ENCODE data around the gene ALG1. TPM values are rescaled to one million over a fixed set of nuclear protein-coding genes. Genes with fewer than 3 reads are reported as not detected.
"Not testable (repeated sequence)": the region's sequence is repeated elsewhere in the genome, so short reads cannot be mapped to it uniquely, and the experiment has no call there.

Gene ALG1
- polyA plus RNA-seq, 1 experiment: 35.4 TPM

DNA sequence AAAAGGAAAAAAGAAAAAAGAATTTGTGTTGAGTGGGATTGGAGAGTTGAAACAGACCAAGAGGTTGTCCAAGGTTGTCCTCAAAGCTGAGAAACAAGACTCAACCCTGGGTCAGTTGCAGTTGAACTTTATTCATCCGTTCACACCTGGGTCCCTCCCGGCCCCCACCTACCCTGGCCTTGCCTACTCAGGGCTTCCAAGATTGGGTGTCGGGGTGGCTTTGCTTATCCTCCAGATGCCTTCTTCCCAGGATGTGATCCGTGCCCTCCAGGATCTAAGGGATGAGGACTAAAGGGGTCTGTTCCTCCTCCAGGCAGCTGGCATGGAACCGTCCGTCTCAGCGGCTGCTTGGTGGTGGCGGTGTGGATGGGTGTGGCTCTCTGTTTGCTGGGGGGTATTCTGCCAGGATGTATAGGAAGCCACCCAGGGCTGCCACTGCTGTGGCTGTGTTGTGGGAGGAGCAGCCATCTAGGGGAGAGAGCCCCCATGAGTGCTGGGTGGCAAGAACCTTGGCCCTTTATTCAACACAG is 27.6 kb upstream of the ALG1 start:
- ChIA-PET POLR2A (no interaction called here), CTCF (no interaction called here)
- no peak for DNase-seq (ENCODE audit: low read depth, low spot score)
- H3K4me3 ChIP-seq (ENCODE audit: low read depth, low read length): no peak overlapping the region
- no peaks in the 10 kb centered on the region for H3K9me3 ChIP-seq (ENCODE audit: control insufficient read depth, insufficient read depth, low read length)
- H3K27me3 ChIP-seq (ENCODE audit: control insufficient read depth, insufficient read depth, low read length): peaks cover 9% of the 10 kb centered on the region
- TF ChIP-seq CTCF (IDR thresholded peaks at IDR 0.05; ENCODE audit: low read depth, low read length): no peak
- H3K27ac ChIP-seq (ENCODE audit: low read depth, low read length): no peak overlapping the region

- POLR2A ChIA-PET; H3K27ac ChIP-seq (ENCODE audit: low read depth, low read length); H3K27me3 ChIP-seq (ENCODE audit: control insufficient read depth, insufficient read depth, low read length); CTCF ChIA-PET; H3K9me3 ChIP-seq (ENCODE audit: control insufficient read depth, insufficient read depth, low read length); H3K4me3 ChIP-seq (ENCODE audit: low read depth, low read length); DNase-seq (ENCODE audit: low read depth, low spot score): not testable (repeated sequence)
Observed at GRCh38 chr16:5044581-5044980, 27.1 kb upstream of the ALG1 start.

GRCh38 chr16:5045499-5046115 is 26.0 kb upstream of the ALG1 start:
- CTCF ChIA-PET: no interaction called here
- no peak for TF ChIP-seq CTCF (IDR thresholded peaks at IDR 0.05; ENCODE audit: low read depth, low read length)
- POLR2A ChIA-PET: no interaction called here

GRCh38 chr16:5046914-5047313 is 24.7 kb upstream of the ALG1 start:
- TF ChIP-seq CTCF (IDR thresholded peaks at IDR 0.05; ENCODE audit: low read depth, low read length): no peak

More at GRCh38 chr16:5045499-5046115, 26.0 kb upstream of the ALG1 start:
- Histone ChIP-seq H3K27ac (ENCODE audit: low read depth, low read length) (no peak overlapping the region), H3K4me3 (ENCODE audit: low read depth, low read length) (no peak overlapping the region), H3K27me3 (ENCODE audit: control insufficient read depth, insufficient read depth, low read length) (peaks cover 12% of the 10 kb centered on the region), H3K9me3 (ENCODE audit: control insufficient read depth, insufficient read depth, low read length) (no peaks in the 10 kb centered on the region)
- no peak for DNase-seq (ENCODE audit: low read depth, low spot score)

GRCh38 chr16:5054876-5055865 is 16.5 kb upstream of the ALG1 start:
- Histone ChIP-seq H3K27ac (ENCODE audit: low read depth, low read length) (no peak overlapping the region), H3K9me3 (ENCODE audit: control insufficient read depth, insufficient read depth, low read length) (no peaks in the 10 kb centered on the region), H3K4me3 (ENCODE audit: low read depth, low read length) (no peak overlapping the region), H3K27me3 (ENCODE audit: control insufficient read depth, insufficient read depth, low read length) (peaks cover 7% of the 10 kb centered on the region)
- POLR2A ChIA-PET: interaction anchor here (0.7 kb wide), 2 partner anchors 37 to 227 kb away, joined by 3 to 5 read pairs; no protein-coding TSS in a partner anchor
- DNase-seq (ENCODE audit: low read depth, low spot score): no peak
- TF ChIP-seq CTCF (IDR thresholded peaks at IDR 0.05; ENCODE audit: low read depth, low read length): no peak
- CTCF ChIA-PET: interaction anchor here (2.1 kb wide), 1 partner anchor 37 kb away, joined by 8 read pairs; no protein-coding TSS in a partner anchor

More at GRCh38 chr16:5046914-5047313, 24.7 kb upstream of the ALG1 start:
- H3K4me3 ChIP-seq (ENCODE audit: low read depth, low read length): no peak overlapping the region
- ChIA-PET CTCF (interaction anchor here (1.5 kb wide), 1 partner anchor 22 kb away, joined by 3 read pairs; no protein-coding TSS in a partner anchor), POLR2A (no interaction called here)
- no peak overlapping the region for H3K27ac ChIP-seq (ENCODE audit: low read depth, low read length)
- H3K27me3 ChIP-seq (ENCODE audit: control insufficient read depth, insufficient read depth, low read length): peaks cover 10% of the 10 kb centered on the region
- no peaks in the 10 kb centered on the region for H3K9me3 ChIP-seq (ENCODE audit: control insufficient read depth, insufficient read depth, low read length)
- no peak for DNase-seq (ENCODE audit: low read depth, low spot score)
